Measurements from ENCODE around the gene PRKCA. TPM values are rescaled to one million over a fixed set of nuclear protein-coding genes. Genes with fewer than 3 reads are reported as not detected.

The PRKCA gene
- total and polyA plus RNA-seq, 3 experiments from 2014 or later = 1.8 to 74.1 (median 73.9) TPM

GRCh38 chr17:66491665-66492064 is 189.3 kb downstream of the PRKCA start:
- Histone ChIP-seq H3K9me3 (ENCODE audit: low read length) (no peaks in the 10 kb centered on the region), H3K4me3 (ENCODE audit: low read length) (no peak overlapping the region), H3K27ac (ENCODE audit: low read depth, low read length) (no peak overlapping the region), H3K27me3 (ENCODE audit: insufficient read depth, low read length, poor library complexity, severe bottlenecking) (no peaks in the 10 kb centered on the region), H3K4me1 (ENCODE audit: insufficient read depth, low read length) (peaks cover 25% of the 10 kb centered on the region), H3K36me3 (ENCODE audit: insufficient read depth, low read length) (no peaks in the 10 kb centered on the region)
- Mint-ChIP-seq H3K4me1 (peaks cover 21 to 44% (median 27%) of the 10 kb centered on the region in 3 donors), H3K27ac (peak overlapping the region in 1 of 8 donors; percentile 10), H3K36me3 (peaks cover 0 to 5% (median 0%) of the 10 kb centered on the region in 3 donors), H3K9me3 (no peaks in the 10 kb centered on the region), H3K4me3 (no peak overlapping the region), H3K27me3 (no peaks in the 10 kb centered on the region)
- ChIA-PET POLR2A (no interaction called here), CTCF (no interaction called here)
- DNase-seq = no peak

- Mint-ChIP-seq H3K4me3 (no peak overlapping the region), H3K27me3 (no peaks in the 10 kb centered on the region), H3K36me3 (peaks cover 0 to 4% (median 2%) of the 10 kb centered on the region in 3 donors), H3K27ac (peak overlapping the region in 3 of 8 donors; percentile 0 to 52 (median 35)), H3K4me1 (peaks cover 21 to 41% (median 27%) of the 10 kb centered on the region in 3 donors), H3K9me3 (no peaks in the 10 kb centered on the region)
- ChIA-PET CTCF (no interaction called here), POLR2A (no interaction called here)
- no peaks in the 10 kb centered on the region for H3K9me3 ChIP-seq (ENCODE audit: low read length)
- H3K4me1 ChIP-seq (ENCODE audit: insufficient read depth, low read length) = peaks cover 25% of the 10 kb centered on the region
- no peaks in the 10 kb centered on the region for H3K36me3 ChIP-seq (ENCODE audit: insufficient read depth, low read length)
- H3K27me3 ChIP-seq (ENCODE audit: insufficient read depth, low read length, poor library complexity, severe bottlenecking) = no peaks in the 10 kb centered on the region
- no peak for DNase-seq
- no peak overlapping the region for H3K4me3 ChIP-seq (ENCODE audit: low read length)
- H3K27ac ChIP-seq (ENCODE audit: low read depth, low read length) = no peak overlapping the region
Observed at GRCh38 chr17:66492080-66492479, 189.7 kb downstream of the PRKCA start.

GRCh38 chr17:66492561-66493005 is 190.2 kb downstream of the PRKCA start:
- Histone ChIP-seq H3K9me3 (ENCODE audit: low read length) (no peaks in the 10 kb centered on the region), H3K4me1 (ENCODE audit: insufficient read depth, low read length) (peaks cover 25% of the 10 kb centered on the region), H3K27me3 (ENCODE audit: insufficient read depth, low read length, poor library complexity, severe bottlenecking) (no peaks in the 10 kb centered on the region), H3K4me3 (ENCODE audit: low read length) (no peak overlapping the region), H3K27ac (ENCODE audit: low read depth, low read length) (no peak overlapping the region), H3K36me3 (ENCODE audit: insufficient read depth, low read length) (no peaks in the 10 kb centered on the region)
- Mint-ChIP-seq H3K27me3 (no peaks in the 10 kb centered on the region), H3K4me1 (peaks cover 21 to 37% (median 27%) of the 10 kb centered on the region in 3 donors), H3K9me3 (no peaks in the 10 kb centered on the region), H3K27ac (peak overlapping the region in 2 of 8 donors; percentile 35 to 52), H3K36me3 (peaks cover 0 to 3% (median 2%) of the 10 kb centered on the region in 3 donors), H3K4me3 (no peak overlapping the region)
- DNase-seq = no peak
- POLR2A ChIA-PET = no interaction called here
- CTCF ChIA-PET = no interaction called here

GRCh38 chr17:66493283-66494019 is 191.0 kb downstream of the PRKCA start:
- Histone ChIP-seq H3K9me3 (ENCODE audit: low read length) (no peaks in the 10 kb centered on the region), H3K4me3 (ENCODE audit: low read length) (no peak overlapping the region), H3K36me3 (ENCODE audit: insufficient read depth, low read length) (no peaks in the 10 kb centered on the region), H3K27ac (ENCODE audit: low read depth, low read length) (no peak overlapping the region), H3K27me3 (ENCODE audit: insufficient read depth, low read length, poor library complexity, severe bottlenecking) (no peaks in the 10 kb centered on the region), H3K4me1 (ENCODE audit: insufficient read depth, low read length) (peaks cover 25% of the 10 kb centered on the region)
- Mint-ChIP-seq H3K9me3 (no peaks in the 10 kb centered on the region), H3K27me3 (no peaks in the 10 kb centered on the region), H3K27ac (peak overlapping the region in 3 of 8 donors; percentile 42 to 95 (median 85)), H3K4me1 (peaks cover 20 to 36% (median 27%) of the 10 kb centered on the region in 3 donors), H3K4me3 (peak overlapping the region in 1 of 7 donors; percentile 54), H3K36me3 (peaks cover 3 to 5% (median 5%) of the 10 kb centered on the region in 3 donors)
- DNase-seq = no peak
- CTCF ChIA-PET = no interaction called here
- POLR2A ChIA-PET = no interaction called here

GRCh38 chr17:66494023-66494803 is 191.8 kb downstream of the PRKCA start:
- H3K36me3 Mint-ChIP-seq = peaks cover 5% of the 10 kb centered on the region in 3 donors
- Histone ChIP-seq H3K36me3 (ENCODE audit: insufficient read depth, low read length) (no peaks in the 10 kb centered on the region), H3K4me3 (ENCODE audit: low read length) (no peak overlapping the region), H3K27ac (ENCODE audit: low read depth, low read length) (no peak overlapping the region), H3K4me1 (ENCODE audit: insufficient read depth, low read length) (peaks cover 25% of the 10 kb centered on the region), H3K27me3 (ENCODE audit: insufficient read depth, low read length, poor library complexity, severe bottlenecking) (no peaks in the 10 kb centered on the region), H3K9me3 (ENCODE audit: low read length) (no peaks in the 10 kb centered on the region)
- CTCF ChIA-PET = no interaction called here
- H3K4me3 Mint-ChIP-seq = peak overlapping the region in 1 of 7 donors; percentile 54
- POLR2A ChIA-PET = no interaction called here
- H3K27ac Mint-ChIP-seq = peak overlapping the region in 4 of 8 donors; percentile 1 to 95 (median 64)
- H3K27me3 Mint-ChIP-seq = no peaks in the 10 kb centered on the region
- no peak for DNase-seq
- H3K9me3 Mint-ChIP-seq = no peaks in the 10 kb centered on the region
- H3K4me1 Mint-ChIP-seq = peaks cover 20 to 37% (median 27%) of the 10 kb centered on the region in 3 donors

- Histone ChIP-seq H3K4me3 (ENCODE audit: low read length) (no peak overlapping the region), H3K36me3 (ENCODE audit: insufficient read depth, low read length) (no peaks in the 10 kb centered on the region), H3K27me3 (ENCODE audit: insufficient read depth, low read length, poor library complexity, severe bottlenecking) (no peaks in the 10 kb centered on the region), H3K9me3 (ENCODE audit: low read length) (no peaks in the 10 kb centered on the region), H3K4me1 (ENCODE audit: insufficient read depth, low read length) (peaks cover 25% of the 10 kb centered on the region), H3K27ac (ENCODE audit: low read depth, low read length) (no peak overlapping the region)
- peak overlapping the region in 1 of 8 donors; percentile 47 for H3K27ac Mint-ChIP-seq
- no peak overlapping the region for H3K4me3 Mint-ChIP-seq
- ChIA-PET CTCF (no interaction called here), POLR2A (interaction anchor here (0.6 kb wide), 1 partner anchor 34 kb away, joined by 3 read pairs; no protein-coding TSS in a partner anchor)
- H3K27me3 Mint-ChIP-seq = no peaks in the 10 kb centered on the region
- H3K4me1 Mint-ChIP-seq = peaks cover 20 to 43% (median 27%) of the 10 kb centered on the region in 3 donors
- no peaks in the 10 kb centered on the region for H3K9me3 Mint-ChIP-seq
- DNase-seq = no peak
- H3K36me3 Mint-ChIP-seq = peaks cover 5% of the 10 kb centered on the region in 3 donors
Observed at GRCh38 chr17:66495035-66495434, 192.6 kb downstream of the PRKCA start.

GRCh38 chr17:66496306-66496705 is 193.9 kb downstream of the PRKCA start:
- Mint-ChIP-seq H3K27me3 (no peaks in the 10 kb centered on the region), H3K9me3 (no peaks in the 10 kb centered on the region), H3K36me3 (peaks cover 5% of the 10 kb centered on the region in 3 donors), H3K4me3 (no peak overlapping the region), H3K4me1 (peaks cover 18 to 43% (median 21%) of the 10 kb centered on the region in 3 donors), H3K27ac (no peak overlapping the region)
- POLR2A ChIA-PET = no interaction called here
- Histone ChIP-seq H3K27ac (ENCODE audit: low read depth, low read length) (no peak overlapping the region), H3K9me3 (ENCODE audit: low read length) (no peaks in the 10 kb centered on the region), H3K27me3 (ENCODE audit: insufficient read depth, low read length, poor library complexity, severe bottlenecking) (no peaks in the 10 kb centered on the region), H3K4me3 (ENCODE audit: low read length) (no peak overlapping the region), H3K36me3 (ENCODE audit: insufficient read depth, low read length) (no peaks in the 10 kb centered on the region), H3K4me1 (ENCODE audit: insufficient read depth, low read length) (peaks cover 18% of the 10 kb centered on the region)
- no peak for DNase-seq
- CTCF ChIA-PET = no interaction called here

- Mint-ChIP-seq H3K9me3 (no peaks in the 10 kb centered on the region), H3K4me3 (no peak overlapping the region), H3K27ac (peak overlapping the region in 1 of 8 donors; percentile 3), H3K36me3 (peaks cover 4 to 5% (median 5%) of the 10 kb centered on the region in 3 donors), H3K4me1 (peaks cover 8 to 28% (median 8%) of the 10 kb centered on the region in 3 donors), H3K27me3 (no peaks in the 10 kb centered on the region)
- H3K36me3 ChIP-seq (ENCODE audit: insufficient read depth, low read length) = no peaks in the 10 kb centered on the region
- no peak overlapping the region for H3K27ac ChIP-seq (ENCODE audit: low read depth, low read length)
- no peak overlapping the region for H3K4me3 ChIP-seq (ENCODE audit: low read length)
- DNase-seq = no peak
- H3K4me1 ChIP-seq (ENCODE audit: insufficient read depth, low read length) = peaks cover 10% of the 10 kb centered on the region
- ChIA-PET POLR2A (no interaction called here), CTCF (no interaction called here)
- no peaks in the 10 kb centered on the region for H3K27me3 ChIP-seq (ENCODE audit: insufficient read depth, low read length, poor library complexity, severe bottlenecking)
- no peaks in the 10 kb centered on the region for H3K9me3 ChIP-seq (ENCODE audit: low read length)
Observed at GRCh38 chr17:66498580-66498979, 196.2 kb downstream of the PRKCA start.

Measured in CD8-positive, alpha-beta memory T cell (primary cell).